Astrocyte of the cerebellum (primary cell): ENCODE data around the gene PLCD1.

Source experiments
- DNase-seq: peaks from one replicate; pipeline ENCODE4 v3.0.0-alpha.2; 2011; ENCODE audit warnings: low read depth
- H3K4me3 ChIP-seq: 2 replicates; pipeline ENCODE4 v1.5.1; 2011; ENCODE audit warnings: mild to moderate bottlenecking, low read depth, low read length, moderate library complexity
- CTCF ChIP-seq: IDR thresholded peaks from 2 replicates; pipeline ENCODE4 v1.5.1; 2012; ENCODE audit warnings: low read length, low read depth, moderate library complexity, mild to moderate bottlenecking; ENCODE audit errors: missing control alignments
- in situ Hi-C: cut with HindIII; loops from 2 replicates; pipeline ENCODE4 v1.10.0; 2017; ENCODE audit warnings: low sequenced_read_pairs

PLCD1 gene

DNA sequence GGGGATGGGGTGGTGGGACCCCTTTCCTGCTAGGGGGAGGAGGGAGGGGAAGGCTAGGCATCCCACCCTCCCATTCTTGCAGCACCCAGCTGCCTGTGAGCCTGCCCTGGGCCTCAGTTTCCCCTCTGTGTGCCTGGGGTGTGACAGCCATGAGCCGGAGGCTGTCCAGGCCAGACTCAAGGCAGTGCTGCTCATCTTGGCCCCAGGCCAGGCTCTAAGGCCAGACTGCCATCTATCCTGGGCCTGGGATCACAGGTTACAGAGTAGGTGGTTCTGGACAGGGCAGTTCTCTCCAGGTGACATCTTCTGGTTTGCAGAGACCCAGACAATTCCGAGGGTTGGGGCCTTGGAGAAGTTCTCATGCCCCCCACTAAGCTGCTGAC is 42.1 kb downstream of the PLCD1 start:
- no peak for DNase-seq
- H3K4me3 ChIP-seq, result no peak overlapping the region
- in situ Hi-C loops, result no loop called here
- no peak for TF ChIP-seq CTCF

GRCh38 chr3:37986479-37987314 is 42.7 kb downstream of the PLCD1 start:
- no peak for TF ChIP-seq CTCF
- no peak for DNase-seq
- H3K4me3 ChIP-seq, result no peak overlapping the region
- in situ Hi-C loops, result no loop called here

- TF ChIP-seq CTCF, result no peak
- H3K4me3 ChIP-seq, result no peak overlapping the region
- in situ Hi-C loops, result no loop called here
- DNase-seq, result no peak
Observed at GRCh38 chr3:37985637-37986320, 43.7 kb downstream of the PLCD1 start.

GRCh38 chr3:37984596-37984995 is 44.8 kb downstream of the PLCD1 start:
- no peak overlapping the region for H3K4me3 ChIP-seq
- in situ Hi-C loops, result no loop called here
- TF ChIP-seq CTCF, result no peak
- DNase-seq, result no peak

DNA sequence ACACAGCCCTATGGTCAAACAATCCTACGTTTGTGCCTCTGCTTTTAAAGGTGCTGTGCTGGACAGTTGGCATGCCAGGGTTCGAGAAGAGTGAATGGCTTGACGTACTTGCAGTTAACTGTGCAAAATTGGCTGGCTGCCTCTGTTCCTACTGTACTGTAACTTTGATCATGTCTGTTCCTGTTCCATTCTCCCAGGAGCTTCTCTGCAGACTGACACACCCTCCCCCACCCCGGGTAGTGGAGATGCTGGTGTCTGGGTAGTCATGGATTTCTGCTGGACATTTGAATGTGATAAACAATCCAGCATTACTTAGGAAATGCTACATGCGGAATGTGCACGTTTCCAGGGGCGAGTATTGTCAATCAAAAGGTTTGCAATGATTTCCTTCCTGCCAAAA is 45.4 kb downstream of the PLCD1 start:
- in situ Hi-C loops, result no loop called here
- H3K4me3 ChIP-seq, result no peak overlapping the region
- DNase-seq, result no peak
- TF ChIP-seq CTCF, result no peak

- TF ChIP-seq CTCF, result no peak
- no peak for DNase-seq
- in situ Hi-C loops, result no loop called here
- no peak overlapping the region for H3K4me3 ChIP-seq
Observed at GRCh38 chr3:37982331-37982730, 47.1 kb downstream of the PLCD1 start.
